Endodermal cell (in vitro differentiated cells): Measurements from ENCODE around the gene WDSUB1. TPM values are rescaled to one million over a fixed set of nuclear protein-coding genes. Genes with fewer than 3 reads are reported as not detected.

Experiments used
- DNase-seq: peaks from one replicate; pipeline ENCODE4 v3.0.0-alpha.2; 2017
- H3K27ac ChIP-seq: 2 replicates; pipeline ENCODE4 v1.5.1; 2013; ENCODE audit warnings: mild to moderate bottlenecking, low read depth, low read length, moderate library complexity
- H3K27me3 ChIP-seq: 2 replicates; pipeline ENCODE4 v1.6.1; 2013; ENCODE audit warnings: mild to moderate bottlenecking, low read length, moderate library complexity; ENCODE audit not compliant: insufficient read depth, control insufficient read depth, poor library complexity, severe bottlenecking
- H3K36me3 ChIP-seq: 2 replicates; pipeline ENCODE4 v1.7.0; 2013; ENCODE audit warnings: mild to moderate bottlenecking, low read length, moderate library complexity; ENCODE audit not compliant: control insufficient read depth, insufficient read depth
- H3K4me1 ChIP-seq: one replicate; pipeline ENCODE4 v1.7.0; 2013; ENCODE audit warnings: low read length; ENCODE audit not compliant: control insufficient read depth, insufficient read depth
- H3K4me3 ChIP-seq: 2 replicates; pipeline ENCODE4 v1.5.1; 2013; ENCODE audit warnings: mild to moderate bottlenecking, low read length, moderate library complexity
- H3K9ac ChIP-seq: 2 replicates; pipeline ENCODE4 v1.6.1; 2013; ENCODE audit warnings: mild to moderate bottlenecking, low read length, moderate library complexity; ENCODE audit not compliant: poor library complexity, severe bottlenecking; ENCODE audit errors: extremely low read depth
- H3K9me3 ChIP-seq: 2 replicates; pipeline ENCODE4 v1.6.1; 2013; ENCODE audit warnings: mild to moderate bottlenecking, low read length, moderate library complexity; ENCODE audit not compliant: control insufficient read depth
- H3K27ac Mint-ChIP-seq: 2 replicates; pipeline ENCODE4 v1.8.0; 2020; ENCODE audit warnings: mixed read lengths
- H3K27me3 Mint-ChIP-seq: 2 replicates; pipeline ENCODE4 v1.8.0; 2021; ENCODE audit warnings: mild to moderate bottlenecking, mixed read lengths; ENCODE audit not compliant: insufficient read depth
- H3K36me3 Mint-ChIP-seq: 2 replicates; pipeline ENCODE4 v1.8.0; 2020; ENCODE audit warnings: low read depth, mixed read lengths
- H3K4me1 Mint-ChIP-seq: 2 replicates; pipeline ENCODE4 v1.8.0; 2020; ENCODE audit warnings: mixed read lengths
- H3K4me3 Mint-ChIP-seq: 2 replicates; pipeline ENCODE4 v1.8.0; 2020; ENCODE audit warnings: mild to moderate bottlenecking, moderate library complexity, mixed read lengths
- H3K9me3 Mint-ChIP-seq: 2 replicates; pipeline ENCODE4 v1.8.0; 2020; ENCODE audit warnings: mild to moderate bottlenecking, mixed read lengths
- WGBS, 2 experiments: methylation state at CpG; one replicate each; pipeline versions ENCODE4 v1.1.5 to v1.1.7; 2013; ENCODE audit warnings: missing lambda C conversion rate in 2 of 2, mixed read lengths in 1 of 2; ENCODE audit not compliant: insufficient coverage in 1 of 2, insufficient read length in 1 of 2; 5-methylcytosine and 5-hydroxymethylcytosine counted together
- total RNA-seq, 2 donors: library from RNA; stranded (reverse); fragmentation: NEBNext Ultra II Directional in 1 of 2; extraction: Animal tissue kit (Norgen Biotek cat#: 25700) in 1 of 2; gene quantifications; 2 replicates in 1 of 2; 3 replicates in 1 of 2; pipeline ENCODE4 v1.2.1, GENCODE V29; 2021
- TF ChIP-seq, protein P1 (sequence below): fragments of 200-600 bp; sonication (generic); conservative IDR thresholded peaks from 2 replicates; pipeline ENCODE4 v1.5.0; 2021; ENCODE audit warnings: antibody characterized with exemption, mild to moderate bottlenecking

Gene WDSUB1
- total RNA-seq, 2 donors from 2014 or later = 10.7 to 14.7 TPM

- no peaks in the 10 kb centered on the region for H3K4me1 ChIP-seq
- Mint-ChIP-seq H3K9me3 (no peaks in the 10 kb centered on the region), H3K4me3 (no peak overlapping the region), H3K4me1 (peaks cover 3% of the 10 kb centered on the region), H3K27me3 (no peaks in the 10 kb centered on the region), H3K27ac (no peak overlapping the region), H3K36me3 (no peaks in the 10 kb centered on the region)
- WGBS, 2 experiments = 76 to 83% methylated on average over 4 to 6 of the region's 6 CpGs
- H3K9ac ChIP-seq = no peak overlapping the region
- H3K36me3 ChIP-seq = no peaks in the 10 kb centered on the region
- no peak overlapping the region for H3K27ac ChIP-seq
- H3K4me3 ChIP-seq = no peak overlapping the region
- TF ChIP-seq, protein P1, sequence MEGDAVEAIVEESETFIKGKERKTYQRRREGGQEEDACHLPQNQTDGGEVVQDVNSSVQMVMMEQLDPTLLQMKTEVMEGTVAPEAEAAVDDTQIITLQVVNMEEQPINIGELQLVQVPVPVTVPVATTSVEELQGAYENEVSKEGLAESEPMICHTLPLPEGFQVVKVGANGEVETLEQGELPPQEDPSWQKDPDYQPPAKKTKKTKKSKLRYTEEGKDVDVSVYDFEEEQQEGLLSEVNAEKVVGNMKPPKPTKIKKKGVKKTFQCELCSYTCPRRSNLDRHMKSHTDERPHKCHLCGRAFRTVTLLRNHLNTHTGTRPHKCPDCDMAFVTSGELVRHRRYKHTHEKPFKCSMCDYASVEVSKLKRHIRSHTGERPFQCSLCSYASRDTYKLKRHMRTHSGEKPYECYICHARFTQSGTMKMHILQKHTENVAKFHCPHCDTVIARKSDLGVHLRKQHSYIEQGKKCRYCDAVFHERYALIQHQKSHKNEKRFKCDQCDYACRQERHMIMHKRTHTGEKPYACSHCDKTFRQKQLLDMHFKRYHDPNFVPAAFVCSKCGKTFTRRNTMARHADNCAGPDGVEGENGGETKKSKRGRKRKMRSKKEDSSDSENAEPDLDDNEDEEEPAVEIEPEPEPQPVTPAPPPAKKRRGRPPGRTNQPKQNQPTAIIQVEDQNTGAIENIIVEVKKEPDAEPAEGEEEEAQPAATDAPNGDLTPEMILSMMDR = no peak
- H3K9me3 ChIP-seq = peaks cover 3% of the 10 kb centered on the region
- H3K27me3 ChIP-seq = no peaks in the 10 kb centered on the region
- peak; percentile 67 for DNase-seq
Observed at GRCh38 chr2:159292157-159292556, 5.7 kb upstream of the WDSUB1 start.

GRCh38 chr2:159290289-159290907 is 3.9 kb upstream of the WDSUB1 start:
- DNase-seq = no peak
- WGBS, 2 experiments = 89 to 93% methylated on average over 6 to 7 of the region's 7 CpGs
- Histone ChIP-seq H3K4me1 (no peaks in the 10 kb centered on the region), H3K36me3 (no peaks in the 10 kb centered on the region), H3K27me3 (no peaks in the 10 kb centered on the region), H3K9ac (no peak overlapping the region), H3K9me3 (no peaks in the 10 kb centered on the region), H3K27ac (no peak overlapping the region), H3K4me3 (no peak overlapping the region)
- H3K36me3 Mint-ChIP-seq = no peaks in the 10 kb centered on the region
- no peak overlapping the region for H3K4me3 Mint-ChIP-seq
- no peaks in the 10 kb centered on the region for H3K9me3 Mint-ChIP-seq
- peaks cover 3% of the 10 kb centered on the region for H3K4me1 Mint-ChIP-seq
- H3K27me3 Mint-ChIP-seq = no peaks in the 10 kb centered on the region
- no peak overlapping the region for H3K27ac Mint-ChIP-seq
- TF ChIP-seq, protein P1 = no peak

GRCh38 chr2:159287733-159288132 is 1.2 kb upstream of the WDSUB1 start:
- no peaks in the 10 kb centered on the region for H3K27me3 ChIP-seq
- H3K9ac ChIP-seq = no peak overlapping the region
- H3K4me1 ChIP-seq = no peaks in the 10 kb centered on the region
- H3K4me3 ChIP-seq = no peak overlapping the region
- no peak overlapping the region for H3K27ac ChIP-seq
- peaks cover 2% of the 10 kb centered on the region for H3K36me3 ChIP-seq
- DNase-seq = no peak
- no peak overlapping the region for H3K27ac Mint-ChIP-seq
- H3K36me3 Mint-ChIP-seq = no peaks in the 10 kb centered on the region
- no peaks in the 10 kb centered on the region for H3K27me3 Mint-ChIP-seq
- peak overlapping the region; percentile 82 for H3K4me3 Mint-ChIP-seq
- peaks cover 7% of the 10 kb centered on the region for H3K4me1 Mint-ChIP-seq
- no peaks in the 10 kb centered on the region for H3K9me3 Mint-ChIP-seq
- TF ChIP-seq, protein P1 = no peak
- H3K9me3 ChIP-seq = no peaks in the 10 kb centered on the region
